ENCODE measurements around the gene TCEANC2. TPM values are rescaled to one million over a fixed set of nuclear protein-coding genes. Genes with fewer than 3 reads are reported as not detected.

The TCEANC2 gene
- total RNA-seq, 1 donor from 2014 or later, result 8.1 TPM

GRCh38 chr1:54051933-54052430 lies 1.4 kb upstream of the TCEANC2 start:
- Mint-ChIP-seq H3K4me3 (no peak overlapping the region), H3K9me3 (no peaks in the 10 kb centered on the region), H3K4me1 (peaks cover 44% of the 10 kb centered on the region), H3K27me3 (no peaks in the 10 kb centered on the region), H3K36me3 (ENCODE audit: low read depth) (peaks cover 11% of the 10 kb centered on the region), H3K27ac (no peak overlapping the region)
- ChIA-PET CTCF (interaction anchor here (2.0 kb wide), 1 partner anchor 30 kb away, joined by 5 read pairs; no protein-coding TSS in a partner anchor), POLR2A (interaction anchor here (1.0 to 4.6 kb wide), 6 partner anchors 11 to 712 kb away, joined by 3 to 44 read pairs (median 4); partner anchors contain the start of genes IFT25, PARS2 and SSBP3)
- DNase-seq, result no peak
- no peak for ATAC-seq (ENCODE audit: low read depth)
- TF ChIP-seq, protein P1, sequence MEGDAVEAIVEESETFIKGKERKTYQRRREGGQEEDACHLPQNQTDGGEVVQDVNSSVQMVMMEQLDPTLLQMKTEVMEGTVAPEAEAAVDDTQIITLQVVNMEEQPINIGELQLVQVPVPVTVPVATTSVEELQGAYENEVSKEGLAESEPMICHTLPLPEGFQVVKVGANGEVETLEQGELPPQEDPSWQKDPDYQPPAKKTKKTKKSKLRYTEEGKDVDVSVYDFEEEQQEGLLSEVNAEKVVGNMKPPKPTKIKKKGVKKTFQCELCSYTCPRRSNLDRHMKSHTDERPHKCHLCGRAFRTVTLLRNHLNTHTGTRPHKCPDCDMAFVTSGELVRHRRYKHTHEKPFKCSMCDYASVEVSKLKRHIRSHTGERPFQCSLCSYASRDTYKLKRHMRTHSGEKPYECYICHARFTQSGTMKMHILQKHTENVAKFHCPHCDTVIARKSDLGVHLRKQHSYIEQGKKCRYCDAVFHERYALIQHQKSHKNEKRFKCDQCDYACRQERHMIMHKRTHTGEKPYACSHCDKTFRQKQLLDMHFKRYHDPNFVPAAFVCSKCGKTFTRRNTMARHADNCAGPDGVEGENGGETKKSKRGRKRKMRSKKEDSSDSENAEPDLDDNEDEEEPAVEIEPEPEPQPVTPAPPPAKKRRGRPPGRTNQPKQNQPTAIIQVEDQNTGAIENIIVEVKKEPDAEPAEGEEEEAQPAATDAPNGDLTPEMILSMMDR (IDR thresholded peaks at IDR 0.05), result no peak
- intact Hi-C loops (cut with micrococcal nuclease), result loop anchor here (2.0 to 10.0 kb wide), 2 partner anchors 813 to 1997 kb away; partner anchors contain the start of genes BTF3L4, MAGOH and TXNDC12

GRCh38 chr1:54052431-54052933 lies 926 bp upstream of the TCEANC2 start:
- TF ChIP-seq, protein P1 (IDR thresholded peaks at IDR 0.05), result no peak
- ChIA-PET CTCF (interaction anchor here (2.0 kb wide), 1 partner anchor 29 kb away, joined by 5 read pairs; no protein-coding TSS in a partner anchor), POLR2A (interaction anchor here (0.9 to 4.6 kb wide), 9 partner anchors 9 to 712 kb away, joined by 3 to 44 read pairs (median 5); partner anchors contain the start of genes CYB5RL, IFT25, LRRC42 and MRPL37)
- ATAC-seq (ENCODE audit: low read depth) (peak; percentile 2), DNase-seq (peak; percentile 18)
- Mint-ChIP-seq H3K4me3 (no peak overlapping the region), H3K36me3 (ENCODE audit: low read depth) (peaks cover 13% of the 10 kb centered on the region), H3K27me3 (no peaks in the 10 kb centered on the region), H3K4me1 (peaks cover 41% of the 10 kb centered on the region), H3K27ac (no peak overlapping the region), H3K9me3 (no peaks in the 10 kb centered on the region)
- intact Hi-C loops (cut with micrococcal nuclease), result loop anchor here (2.0 to 10.0 kb wide), 2 partner anchors 814 to 1998 kb away; partner anchors contain the start of genes BTF3L4, MAGOH and TXNDC12

- Mint-ChIP-seq H3K27me3 (no peaks in the 10 kb centered on the region), H3K4me3 (no peak overlapping the region), H3K9me3 (no peaks in the 10 kb centered on the region), H3K4me1 (peaks cover 32% of the 10 kb centered on the region), H3K36me3 (ENCODE audit: low read depth) (peaks cover 21% of the 10 kb centered on the region), H3K27ac (no peak overlapping the region)
- CTCF ChIA-PET, result interaction anchor here (2.0 to 2.5 kb wide), 2 partner anchors 28 to 435 kb away, joined by 5 to 12 read pairs; no protein-coding TSS in a partner anchor
- DNase-seq, result no peak
- ATAC-seq (ENCODE audit: low read depth), result no peak
- POLR2A ChIA-PET, result interaction anchor here (0.8 to 4.6 kb wide), 8 partner anchors 13 to 663 kb away, joined by 3 to 44 read pairs (median 5); partner anchors contain the start of genes CYB5RL, IFT25, LRRC42 and MRPL37
- intact Hi-C loops (cut with micrococcal nuclease), result loop anchor here (1.0 to 10.0 kb wide), 12 partner anchors 16 to 1999 kb away; partner anchors contain the start of genes BTF3L4, CYB5RL, LRRC42 and MAGOH
- TF ChIP-seq, protein P1 (IDR thresholded peaks at IDR 0.05), result no peak
Measured at GRCh38 chr1:54053745-54054437, 483 bp downstream of the TCEANC2 start.

GRCh38 chr1:54054438-54054749 lies 986 bp downstream of the TCEANC2 start:
- TF ChIP-seq, protein P1 (IDR thresholded peaks at IDR 0.05), result no peak
- H3K27me3 Mint-ChIP-seq, result no peaks in the 10 kb centered on the region
- H3K36me3 Mint-ChIP-seq (ENCODE audit: low read depth), result peaks cover 24% of the 10 kb centered on the region
- POLR2A ChIA-PET, result interaction anchor here (1.9 to 4.6 kb wide), 3 partner anchors 109 to 352 kb away, joined by 7 to 44 read pairs (median 15); partner anchors contain the start of genes CYB5RL, IFT25, LRRC42 and MRPL37
- no peak overlapping the region for H3K4me3 Mint-ChIP-seq
- CTCF ChIA-PET, result interaction anchor here (2.5 kb wide), 1 partner anchor 435 kb away, joined by 12 read pairs; no protein-coding TSS in a partner anchor
- H3K4me1 Mint-ChIP-seq, result peaks cover 28% of the 10 kb centered on the region
- intact Hi-C loops (cut with micrococcal nuclease), result loop anchor here (10.0 kb wide), 1 partner anchor 2000 kb away; the partner anchor contains the start of genes BTF3L4 and TXNDC12
- H3K9me3 Mint-ChIP-seq, result no peaks in the 10 kb centered on the region
- H3K27ac Mint-ChIP-seq, result no peak overlapping the region
- ATAC-seq (ENCODE audit: low read depth), result no peak
- no peak for DNase-seq

Data from activated B cell treated with CpG ODN at 0.5 μM for 24 hours (primary cell).